ENCODE data around the gene TMEM52.

TMEM52 gene

GRCh38 chr1:1907098-1907736, 11.9 kb downstream of the TMEM52 start:
- Histone ChIP-seq H3K4me3 (ENCODE audit: low read depth in 1 of 2, low read length in 1 of 2) (no peak overlapping the region), H3K27ac (no peak overlapping the region), H3K4me1 (ENCODE audit: control insufficient read depth in 1 of 2, insufficient read depth in 1 of 2, low read depth in 1 of 2, low read length in 1 of 2) (peaks cover 12 to 20% of the 10 kb centered on the region in 2 experiments), H3K36me3 (no peaks in the 10 kb centered on the region), H3K27me3 (peaks cover 14% of the 10 kb centered on the region), H3K9me3 (no peaks in the 10 kb centered on the region)
- TF ChIP-seq, protein P1, sequence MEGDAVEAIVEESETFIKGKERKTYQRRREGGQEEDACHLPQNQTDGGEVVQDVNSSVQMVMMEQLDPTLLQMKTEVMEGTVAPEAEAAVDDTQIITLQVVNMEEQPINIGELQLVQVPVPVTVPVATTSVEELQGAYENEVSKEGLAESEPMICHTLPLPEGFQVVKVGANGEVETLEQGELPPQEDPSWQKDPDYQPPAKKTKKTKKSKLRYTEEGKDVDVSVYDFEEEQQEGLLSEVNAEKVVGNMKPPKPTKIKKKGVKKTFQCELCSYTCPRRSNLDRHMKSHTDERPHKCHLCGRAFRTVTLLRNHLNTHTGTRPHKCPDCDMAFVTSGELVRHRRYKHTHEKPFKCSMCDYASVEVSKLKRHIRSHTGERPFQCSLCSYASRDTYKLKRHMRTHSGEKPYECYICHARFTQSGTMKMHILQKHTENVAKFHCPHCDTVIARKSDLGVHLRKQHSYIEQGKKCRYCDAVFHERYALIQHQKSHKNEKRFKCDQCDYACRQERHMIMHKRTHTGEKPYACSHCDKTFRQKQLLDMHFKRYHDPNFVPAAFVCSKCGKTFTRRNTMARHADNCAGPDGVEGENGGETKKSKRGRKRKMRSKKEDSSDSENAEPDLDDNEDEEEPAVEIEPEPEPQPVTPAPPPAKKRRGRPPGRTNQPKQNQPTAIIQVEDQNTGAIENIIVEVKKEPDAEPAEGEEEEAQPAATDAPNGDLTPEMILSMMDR (IDR thresholded peaks at IDR 0.05) = no peak

GRCh38 chr1:1906185-1907097, 12.6 kb downstream of the TMEM52 start:
- Histone ChIP-seq H3K27me3 (peaks cover 9% of the 10 kb centered on the region), H3K4me1 (ENCODE audit: control insufficient read depth in 1 of 2, insufficient read depth in 1 of 2, low read depth in 1 of 2, low read length in 1 of 2) (peaks cover 12 to 20% of the 10 kb centered on the region in 2 experiments), H3K4me3 (ENCODE audit: low read depth in 1 of 2, low read length in 1 of 2) (no peak overlapping the region), H3K9me3 (no peaks in the 10 kb centered on the region), H3K36me3 (no peaks in the 10 kb centered on the region), H3K27ac (peak overlapping the region; percentile 28)
- TF ChIP-seq, protein P1 (IDR thresholded peaks at IDR 0.05) = peak; percentile 95

- Histone ChIP-seq H3K27me3 (peaks cover 21% of the 10 kb centered on the region), H3K9me3 (no peaks in the 10 kb centered on the region), H3K4me1 (ENCODE audit: control insufficient read depth in 1 of 2, insufficient read depth in 1 of 2, low read depth in 1 of 2, low read length in 1 of 2) (peaks cover 3 to 9% of the 10 kb centered on the region in 2 experiments), H3K36me3 (no peaks in the 10 kb centered on the region), H3K4me3 (ENCODE audit: low read depth in 1 of 2, low read length in 1 of 2) (no peak overlapping the region), H3K27ac (no peak overlapping the region)
- TF ChIP-seq, protein P1 (IDR thresholded peaks at IDR 0.05) = no peak
Observed at GRCh38 chr1:1903224-1903623, 15.9 kb downstream of the TMEM52 start.

DNA sequence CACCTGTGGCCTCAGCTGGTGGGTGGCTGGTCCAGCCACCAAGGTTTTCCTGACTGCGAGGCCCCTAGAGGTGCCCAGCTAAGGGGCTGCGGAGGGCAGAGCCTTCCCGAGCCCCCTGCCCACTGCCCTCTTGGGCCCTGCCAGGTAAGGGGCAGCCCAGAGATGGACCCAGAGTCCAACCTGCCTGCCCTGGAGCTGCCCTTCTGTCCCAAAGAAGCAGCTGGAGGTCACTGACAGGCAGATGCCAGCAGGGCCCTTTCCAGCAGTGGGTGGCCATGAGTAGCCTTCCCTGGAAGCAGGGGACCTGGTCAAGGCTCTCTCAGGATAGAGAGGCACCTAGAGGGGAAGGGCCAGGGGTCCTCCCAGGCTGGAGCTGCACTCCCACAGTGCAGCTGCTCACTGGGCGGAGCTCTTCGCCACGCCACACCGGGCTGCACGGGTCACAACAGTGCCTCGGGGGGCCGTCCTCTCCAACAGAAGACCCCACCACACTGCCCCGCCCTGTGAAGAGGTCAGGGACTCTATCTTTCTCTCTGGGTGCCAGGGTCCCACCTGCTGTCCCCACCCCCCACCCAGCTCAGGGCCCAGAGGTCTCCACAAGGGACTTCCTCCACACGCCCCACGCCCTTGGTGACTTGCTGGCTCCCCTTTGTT, 17.3 kb downstream of the TMEM52 start:
- TF ChIP-seq, protein P1 (IDR thresholded peaks at IDR 0.05) = no peak
- peaks cover 0 to 5% of the 10 kb centered on the region in 2 experiments for H3K4me1 ChIP-seq (ENCODE audit: control insufficient read depth in 1 of 2, insufficient read depth in 1 of 2, low read depth in 1 of 2, low read length in 1 of 2)
- H3K27ac ChIP-seq = no peak overlapping the region
- peaks cover 35% of the 10 kb centered on the region for H3K27me3 ChIP-seq
- no peaks in the 10 kb centered on the region for H3K36me3 ChIP-seq
- H3K4me3 ChIP-seq (ENCODE audit: low read depth in 1 of 2, low read length in 1 of 2) = no peak overlapping the region
- no peaks in the 10 kb centered on the region for H3K9me3 ChIP-seq

- Histone ChIP-seq H3K9me3 (no peaks in the 10 kb centered on the region), H3K27me3 (peaks cover 42% of the 10 kb centered on the region), H3K27ac (no peak overlapping the region), H3K36me3 (no peaks in the 10 kb centered on the region), H3K4me3 (ENCODE audit: low read depth in 1 of 2, low read length in 1 of 2) (no peak overlapping the region), H3K4me1 (ENCODE audit: control insufficient read depth in 1 of 2, insufficient read depth in 1 of 2, low read depth in 1 of 2, low read length in 1 of 2) (peaks cover 0 to under 1% of the 10 kb centered on the region in 2 experiments)
- TF ChIP-seq, protein P1 (IDR thresholded peaks at IDR 0.05) = no peak
Observed at GRCh38 chr1:1900883-1901640, 18.0 kb downstream of the TMEM52 start.

Measured in neutrophil (primary cell).